ENCODE data around the gene ZIM2. TPM values are rescaled to one million over a fixed set of nuclear protein-coding genes. Genes with fewer than 3 reads are reported as not detected.

Gene ZIM2
- total RNA-seq, 2 donors from 2014 or later = 1.6 TPM; not detected in 1

DNA sequence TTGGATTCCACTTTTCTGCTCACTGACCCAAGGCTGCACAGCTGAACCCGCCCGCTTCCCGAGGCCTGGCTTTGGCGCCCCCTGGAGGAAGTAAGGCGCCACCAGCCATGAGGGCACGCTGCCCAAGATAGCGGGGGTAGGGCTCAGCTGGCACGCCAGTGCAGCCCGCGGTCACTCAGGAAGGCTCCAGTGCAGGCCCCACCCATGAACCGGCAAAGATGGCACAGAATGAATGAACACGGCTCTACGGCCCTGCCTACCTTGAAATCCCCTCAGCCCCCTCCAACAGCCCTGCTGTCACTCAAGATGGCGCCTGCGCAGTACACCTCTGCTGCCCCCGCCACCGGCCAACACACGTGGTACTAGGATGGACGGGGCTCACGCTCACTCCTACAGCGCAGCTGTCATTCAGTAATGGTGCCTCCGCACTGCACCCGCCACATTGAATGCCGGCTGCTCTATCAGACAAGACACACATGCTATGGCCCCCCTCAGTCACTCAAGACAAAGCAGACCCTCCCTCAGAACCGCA is 3.0 kb downstream of the ZIM2 start:
- no peaks in the 10 kb centered on the region for H3K27me3 ChIP-seq
- 29 to 69% methylated on average over 8 to 25 of the region's 25 CpGs for WGBS, 2 donors
- H3K4me3 ChIP-seq = no peak overlapping the region
- H3K9me3 ChIP-seq = no peaks in the 10 kb centered on the region
- H3K27ac ChIP-seq = peak overlapping the region; percentile 82 to 89 (median 86)
- DNase-seq (peak; percentile 79 to 92 (median 88)), ATAC-seq (peak; percentile 31)
- intact Hi-C loops (cut with DNase I) = no loop called here
- H3K4me1 ChIP-seq = peaks cover 16% of the 10 kb centered on the region
- H3K36me3 ChIP-seq (replicated peaks in 1 of 2; ENCODE audit: insufficient read depth in 1 of 2, low read depth in 2 of 2) = no peaks in the 10 kb centered on the region
- no peak for TF ChIP-seq POLR2A (IDR thresholded peaks at IDR 0.05)
- TF ChIP-seq, protein P1, sequence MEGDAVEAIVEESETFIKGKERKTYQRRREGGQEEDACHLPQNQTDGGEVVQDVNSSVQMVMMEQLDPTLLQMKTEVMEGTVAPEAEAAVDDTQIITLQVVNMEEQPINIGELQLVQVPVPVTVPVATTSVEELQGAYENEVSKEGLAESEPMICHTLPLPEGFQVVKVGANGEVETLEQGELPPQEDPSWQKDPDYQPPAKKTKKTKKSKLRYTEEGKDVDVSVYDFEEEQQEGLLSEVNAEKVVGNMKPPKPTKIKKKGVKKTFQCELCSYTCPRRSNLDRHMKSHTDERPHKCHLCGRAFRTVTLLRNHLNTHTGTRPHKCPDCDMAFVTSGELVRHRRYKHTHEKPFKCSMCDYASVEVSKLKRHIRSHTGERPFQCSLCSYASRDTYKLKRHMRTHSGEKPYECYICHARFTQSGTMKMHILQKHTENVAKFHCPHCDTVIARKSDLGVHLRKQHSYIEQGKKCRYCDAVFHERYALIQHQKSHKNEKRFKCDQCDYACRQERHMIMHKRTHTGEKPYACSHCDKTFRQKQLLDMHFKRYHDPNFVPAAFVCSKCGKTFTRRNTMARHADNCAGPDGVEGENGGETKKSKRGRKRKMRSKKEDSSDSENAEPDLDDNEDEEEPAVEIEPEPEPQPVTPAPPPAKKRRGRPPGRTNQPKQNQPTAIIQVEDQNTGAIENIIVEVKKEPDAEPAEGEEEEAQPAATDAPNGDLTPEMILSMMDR (IDR thresholded peaks at IDR 0.05) = peak; percentile 30 to 84 (median 54)

DNA sequence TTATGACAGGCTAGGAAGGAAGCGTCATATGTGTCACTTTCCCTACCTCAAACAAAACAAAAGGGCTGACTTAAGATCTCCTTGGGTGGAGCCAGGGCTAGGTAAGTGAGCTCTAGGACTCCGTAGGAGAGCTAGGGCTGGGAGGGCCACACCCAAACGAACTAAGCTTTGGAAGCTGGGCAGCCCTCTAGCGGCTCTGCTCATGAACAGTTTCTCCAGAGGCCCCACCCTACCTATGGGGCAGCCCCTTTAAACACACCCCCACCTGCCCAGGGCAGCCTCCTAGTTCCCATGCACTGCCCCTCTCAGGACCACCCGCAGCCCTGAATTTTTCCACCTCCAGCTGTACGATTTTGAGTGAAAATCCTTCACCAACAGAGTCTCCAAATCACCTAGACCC is 3.5 kb downstream of the ZIM2 start:
- ATAC-seq (no peak), DNase-seq (peak; percentile 11 to 37 (median 20))
- Histone ChIP-seq H3K4me3 (no peak overlapping the region), H3K4me1 (peaks cover 16% of the 10 kb centered on the region), H3K36me3 (replicated peaks in 1 of 2; ENCODE audit: insufficient read depth in 1 of 2, low read depth in 2 of 2) (no peaks in the 10 kb centered on the region), H3K27ac (peak overlapping the region in 3 of 4 donors; percentile 83 to 89 (median 88)), H3K9me3 (no peaks in the 10 kb centered on the region), H3K27me3 (no peaks in the 10 kb centered on the region)
- intact Hi-C loops (cut with DNase I) = no loop called here
- TF ChIP-seq, protein P1 (IDR thresholded peaks at IDR 0.05) = no peak
- whole genome bisulfite sequencing, 2 donors = 30 to 38% methylated on average over 6 of the region's 6 CpGs

DNA sequence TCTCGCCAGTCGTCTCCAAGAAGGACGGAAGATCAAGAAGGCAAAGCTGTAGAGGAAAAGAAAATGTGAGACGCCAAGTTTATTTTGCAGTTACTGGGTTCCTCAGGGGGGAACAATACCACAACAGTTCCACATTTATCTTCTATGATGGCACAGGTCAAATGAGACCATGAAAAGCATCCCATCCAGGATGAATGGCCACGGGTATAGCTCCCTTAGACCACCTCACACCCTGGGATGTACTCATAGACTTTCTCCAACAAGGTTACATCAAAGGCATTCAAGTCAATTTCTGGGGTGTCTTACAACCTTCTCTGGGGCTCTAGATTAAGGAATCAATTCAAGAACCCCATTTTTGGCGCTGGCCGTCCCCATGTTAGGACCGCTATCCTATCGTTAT is 4.5 kb downstream of the ZIM2 start:
- ATAC-seq (no peak), DNase-seq (no peak)
- Histone ChIP-seq H3K27me3 (no peaks in the 10 kb centered on the region), H3K4me1 (peaks cover 16% of the 10 kb centered on the region), H3K36me3 (replicated peaks in 1 of 2; ENCODE audit: insufficient read depth in 1 of 2, low read depth in 2 of 2) (no peaks in the 10 kb centered on the region), H3K27ac (no peak overlapping the region), H3K4me3 (no peak overlapping the region), H3K9me3 (no peaks in the 10 kb centered on the region)
- intact Hi-C loops (cut with DNase I) = no loop called here
- TF ChIP-seq, protein P1 (IDR thresholded peaks at IDR 0.05) = no peak
- TF ChIP-seq POLR2A (IDR thresholded peaks at IDR 0.05) = no peak
- WGBS, 2 donors = 77 to 85% methylated on average over 9 of the region's 9 CpGs

DNA sequence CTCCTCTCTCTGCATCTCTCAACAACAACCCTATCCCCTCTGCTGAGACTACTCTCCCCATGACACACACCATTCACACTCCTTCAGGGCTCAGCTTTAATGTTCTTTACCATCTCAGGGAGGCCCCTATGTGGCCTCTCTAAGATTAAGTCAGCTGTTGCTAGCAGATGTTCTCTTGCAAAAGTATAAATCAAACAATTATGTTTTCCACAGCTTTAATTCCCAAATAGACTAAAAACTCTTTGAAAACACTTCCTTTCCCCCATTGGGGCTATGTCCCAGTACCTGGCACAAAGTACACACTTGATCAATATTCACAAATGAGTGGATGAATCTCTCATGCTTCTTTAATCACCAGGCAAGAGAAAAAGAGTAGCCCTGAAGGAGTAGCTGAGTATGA is 5.1 kb downstream of the ZIM2 start:
- no peak for TF ChIP-seq POLR2A (IDR thresholded peaks at IDR 0.05)
- TF ChIP-seq, protein P1 (IDR thresholded peaks at IDR 0.05) = no peak
- Histone ChIP-seq H3K27me3 (no peaks in the 10 kb centered on the region), H3K9me3 (no peaks in the 10 kb centered on the region), H3K27ac (no peak overlapping the region), H3K36me3 (replicated peaks in 1 of 2; ENCODE audit: insufficient read depth in 1 of 2, low read depth in 2 of 2) (no peaks in the 10 kb centered on the region), H3K4me3 (no peak overlapping the region), H3K4me1 (peaks cover 12% of the 10 kb centered on the region)
- ATAC-seq (no peak), DNase-seq (no peak)
- intact Hi-C loops (cut with DNase I) = no loop called here
